Smooth muscle cell of the brain vasculature (primary cell): Measurements from ENCODE around the gene SLC35F4.
A peak's percentile ranks its signal among the peaks of the same experiment; 100 is the strongest.

Experiments used
- DNase-seq: peaks from one replicate; pipeline ENCODE4 v3.0.0-alpha.2; 2012; ENCODE audit warnings: low read depth, low spot score

Gene SLC35F4

DNA sequence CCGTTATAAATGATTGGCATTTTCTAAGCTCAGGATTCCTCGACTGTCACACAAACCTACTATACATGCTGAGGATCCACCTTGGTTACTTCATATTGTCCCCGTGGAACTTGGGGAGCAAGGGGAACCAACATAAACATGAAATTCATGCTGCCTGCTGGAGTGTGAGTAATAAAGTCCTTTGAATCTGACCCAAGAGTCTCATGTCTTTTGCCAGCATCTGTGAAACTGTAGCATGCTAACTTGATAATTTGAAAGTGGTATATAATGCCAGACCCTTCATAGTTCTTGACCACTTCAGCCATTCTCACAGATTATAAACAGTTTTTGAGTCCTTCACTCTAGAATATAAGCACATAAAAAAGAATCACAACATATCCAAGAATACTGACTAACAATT is 17.1 kb downstream of the SLC35F4 start:
- no peak for DNase-seq

DNA sequence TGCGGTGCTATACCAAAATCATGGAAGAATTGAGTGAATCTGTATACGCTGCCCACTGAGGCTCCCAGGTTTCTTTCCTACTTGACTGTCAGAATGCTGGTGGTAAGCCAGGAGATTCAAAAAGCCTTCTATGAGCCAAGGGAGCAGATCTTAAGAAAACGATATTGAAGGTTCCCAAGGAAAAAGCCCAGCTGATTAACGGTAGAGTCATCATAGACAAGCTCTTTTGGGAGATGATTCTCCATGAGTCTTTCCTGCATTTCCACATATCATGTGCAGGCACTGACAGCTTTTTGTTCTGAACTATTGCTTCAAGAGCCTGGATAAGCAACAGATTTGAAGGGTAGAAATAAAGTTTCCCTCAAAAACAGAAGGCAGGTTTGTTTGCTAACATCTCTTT is 17.5 kb downstream of the SLC35F4 start:
- no peak for DNase-seq

DNA sequence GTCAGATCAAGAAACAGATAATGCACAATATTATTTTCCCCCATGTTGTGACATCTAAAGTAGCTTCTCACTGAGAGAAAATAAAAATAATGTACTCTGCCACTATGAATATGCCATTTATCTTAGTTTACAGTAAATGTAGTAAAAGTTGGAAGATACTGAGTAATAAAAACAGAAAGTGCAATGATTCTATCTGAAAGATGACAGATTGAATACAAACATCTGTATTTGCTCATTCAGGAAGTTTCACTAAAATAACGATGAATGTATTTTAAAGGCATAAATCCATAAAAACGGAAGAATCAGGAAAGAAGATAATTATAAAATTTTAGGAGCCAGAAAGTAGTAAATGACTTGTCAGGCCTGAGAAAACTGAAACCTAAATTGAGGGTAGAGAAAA is 18.2 kb downstream of the SLC35F4 start:
- DNase-seq, result no peak

DNA sequence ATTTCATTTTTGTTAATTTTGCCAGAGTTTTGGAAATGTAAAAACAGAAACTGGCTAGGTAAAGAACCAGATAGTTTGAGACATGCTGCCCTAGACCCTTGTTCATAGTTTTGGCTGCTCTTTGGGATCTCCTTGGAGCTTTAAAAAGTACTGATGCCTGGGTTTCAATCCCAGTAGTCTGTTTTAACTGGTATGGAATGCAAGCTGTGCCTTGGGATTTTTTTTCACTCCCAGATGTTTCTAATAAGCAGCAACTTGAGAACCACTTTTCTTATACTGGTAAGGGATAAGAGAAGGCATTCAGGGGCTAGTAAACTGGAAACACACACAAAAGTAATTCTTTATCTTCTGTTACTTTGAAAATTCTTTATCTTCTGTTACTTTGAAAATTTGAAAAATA is 18.8 kb downstream of the SLC35F4 start:
- DNase-seq, result no peak

DNA sequence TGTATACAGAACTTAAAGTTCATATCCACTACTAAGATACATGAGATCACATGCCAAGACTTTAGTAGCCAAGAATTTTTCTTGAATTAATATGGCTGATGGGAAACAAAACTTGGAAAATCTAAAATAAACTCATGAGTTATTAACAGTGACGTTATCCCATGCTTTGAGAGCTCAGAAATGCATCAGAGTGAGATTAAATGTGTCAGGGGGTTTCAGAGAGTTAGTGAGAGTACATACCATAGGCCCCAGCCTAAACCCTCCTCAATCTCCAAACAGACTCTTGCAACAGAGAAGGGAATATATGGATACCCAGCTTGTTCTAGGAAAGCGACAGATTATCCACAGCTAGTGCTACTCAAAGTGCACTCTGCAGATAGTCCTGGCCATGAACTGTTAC is 19.3 kb downstream of the SLC35F4 start:
- no peak for DNase-seq

DNA sequence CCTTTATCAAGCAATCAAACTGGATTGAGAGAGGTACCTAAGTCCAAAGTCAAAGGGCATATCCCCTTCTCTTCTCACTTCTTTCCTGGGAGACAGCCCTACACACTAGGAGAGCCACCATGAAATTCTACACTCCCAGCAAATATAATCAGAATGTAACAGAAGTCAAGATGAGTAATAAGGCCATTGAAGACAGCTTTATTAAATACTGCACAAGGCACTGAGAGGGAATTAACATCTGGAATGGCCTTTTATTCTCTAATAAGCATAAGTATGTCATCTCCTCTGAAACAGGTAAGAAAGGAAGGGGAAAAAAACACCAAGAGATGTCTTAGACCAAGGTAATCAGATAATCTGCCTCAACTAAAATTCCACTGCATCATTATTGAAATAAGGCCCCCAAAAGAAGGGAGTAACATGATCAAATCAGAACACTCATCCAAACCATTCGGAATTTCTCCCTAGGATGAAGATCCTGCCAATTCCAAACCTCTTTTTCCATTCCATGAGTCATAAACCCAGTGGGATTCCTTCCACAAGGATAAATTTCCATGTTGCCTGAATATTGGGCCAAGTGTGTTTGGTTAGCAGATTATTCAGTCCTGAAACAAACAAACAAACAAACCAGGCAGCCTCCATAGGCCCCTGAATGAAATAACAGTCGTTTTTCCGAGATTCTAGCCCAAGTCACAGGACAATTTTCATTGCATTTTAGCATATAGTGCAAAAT is 19.9 kb downstream of the SLC35F4 start:
- no peak for DNase-seq

DNA sequence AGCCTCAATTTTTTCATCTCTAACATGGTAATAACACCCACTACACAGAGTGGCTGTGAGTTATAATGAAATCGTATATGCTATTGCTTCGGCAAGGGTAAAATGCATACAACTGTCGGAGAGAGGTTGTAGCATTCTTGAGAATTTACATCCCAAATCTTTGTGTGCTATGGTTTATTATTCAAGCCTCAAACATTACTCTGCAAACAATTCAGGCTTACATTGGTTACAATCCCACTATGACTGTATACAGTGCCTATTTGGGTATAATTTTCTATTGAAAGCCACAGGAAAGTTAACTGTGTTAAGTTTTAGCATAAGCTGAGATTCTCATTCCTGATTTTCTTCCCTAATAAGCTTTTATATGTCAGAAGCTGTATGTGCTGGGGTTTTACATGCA is 20.6 kb downstream of the SLC35F4 start:
- no peak for DNase-seq

DNA sequence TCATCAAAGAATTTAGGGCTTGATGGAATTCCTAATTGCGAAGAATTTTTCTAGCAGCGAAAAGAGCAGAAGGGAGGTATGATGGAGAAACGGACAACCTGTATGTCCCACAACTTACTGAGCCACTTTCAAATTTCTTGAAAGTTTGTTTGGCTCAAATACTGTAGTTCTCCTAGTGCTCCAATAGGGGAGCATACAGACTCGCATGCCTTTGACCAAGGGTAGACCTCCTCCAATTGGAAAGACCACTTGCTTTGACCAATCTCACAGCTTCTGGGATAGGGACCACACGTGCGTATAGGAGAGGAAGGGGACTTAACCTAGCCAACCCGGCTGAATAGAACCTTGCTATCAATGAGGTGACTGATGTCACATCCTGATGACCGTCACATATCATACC is 28.6 kb downstream of the SLC35F4 start:
- DNase-seq, result no peak

DNA sequence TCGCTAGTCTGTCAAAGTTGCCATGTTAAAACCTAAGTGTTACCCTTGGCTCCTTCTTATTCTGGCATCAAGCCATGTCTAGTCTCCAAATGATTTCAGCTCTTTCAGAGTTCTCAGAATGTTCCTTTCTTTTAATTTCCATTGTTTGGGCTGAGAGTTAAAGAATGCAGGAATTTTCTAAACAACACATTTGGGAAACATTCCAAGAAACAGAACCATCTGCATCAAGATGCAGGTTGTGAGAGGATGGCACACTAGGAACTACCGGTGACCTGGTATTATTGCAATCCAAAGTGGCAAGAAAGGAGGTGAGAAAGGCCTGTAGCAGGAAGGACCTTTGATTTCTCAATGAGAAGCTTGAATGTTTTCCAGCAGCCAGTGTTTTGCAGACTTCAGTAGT is 30.1 kb downstream of the SLC35F4 start:
- DNase-seq, result no peak

DNA sequence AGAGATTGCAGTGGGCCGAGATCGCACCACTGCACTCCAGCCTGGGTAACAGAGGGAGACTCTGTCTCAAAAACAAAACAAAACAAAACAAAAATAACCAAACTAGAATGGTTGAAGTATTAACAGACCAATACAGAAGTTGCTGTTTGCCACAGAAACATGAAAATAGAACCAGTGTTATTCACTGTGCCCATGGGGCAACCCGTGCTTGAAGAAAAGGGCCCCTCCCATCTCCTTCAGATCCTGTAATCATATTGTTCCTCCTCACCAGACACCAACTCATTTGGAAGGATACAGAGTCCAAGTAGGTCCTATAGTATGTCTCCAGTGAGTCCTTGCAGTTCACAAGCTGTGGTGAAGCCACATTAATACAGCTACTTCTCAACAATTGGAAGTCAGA is 30.9 kb downstream of the SLC35F4 start:
- no peak for DNase-seq

DNA sequence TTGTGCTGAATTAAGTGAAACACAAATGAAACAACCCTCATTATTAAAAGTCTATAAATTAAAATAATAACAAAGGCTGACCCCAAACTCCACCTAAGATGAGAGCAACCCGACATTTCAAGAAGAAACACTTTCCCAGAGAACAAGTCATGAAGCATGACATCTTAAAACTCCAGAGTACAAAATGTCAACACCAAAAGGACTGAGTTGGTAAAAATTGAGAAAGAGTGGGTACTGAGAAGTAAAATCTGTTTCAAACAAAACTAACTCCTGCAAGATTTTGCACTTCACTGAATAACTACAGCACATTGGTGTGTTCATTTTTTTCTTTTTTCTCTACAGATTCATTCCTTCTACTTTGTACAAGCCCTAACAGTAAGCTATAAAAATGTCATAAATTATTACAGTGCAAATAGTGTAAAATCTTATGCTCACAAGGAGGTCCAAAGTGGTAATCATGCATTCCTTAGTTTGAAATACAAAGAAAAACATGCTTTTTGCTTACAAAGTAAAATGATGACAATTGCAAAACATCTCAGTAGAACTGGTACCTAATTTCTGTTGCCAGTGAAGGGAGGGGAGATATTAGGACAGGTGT is 31.8 kb downstream of the SLC35F4 start:
- DNase-seq, result no peak

DNA sequence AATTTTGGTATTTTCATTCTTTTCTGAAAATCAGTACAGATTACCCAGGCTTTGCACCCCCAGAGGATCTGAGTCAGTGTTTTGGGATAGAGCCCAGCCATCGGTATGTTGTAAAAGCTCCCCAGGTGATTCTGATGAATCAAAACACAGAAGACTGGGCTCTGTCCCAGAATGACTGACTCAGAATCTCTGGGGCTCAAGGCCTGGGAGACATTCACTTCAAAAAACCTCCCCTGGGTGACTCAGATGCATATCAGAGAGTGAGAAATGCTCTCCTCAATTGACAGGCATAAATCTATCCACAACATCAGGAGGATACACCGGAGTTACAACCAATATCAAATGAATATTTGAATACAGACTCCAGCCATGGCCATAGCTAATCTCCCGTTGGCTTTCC is 32.6 kb downstream of the SLC35F4 start:
- peak; percentile 84 for DNase-seq

DNA sequence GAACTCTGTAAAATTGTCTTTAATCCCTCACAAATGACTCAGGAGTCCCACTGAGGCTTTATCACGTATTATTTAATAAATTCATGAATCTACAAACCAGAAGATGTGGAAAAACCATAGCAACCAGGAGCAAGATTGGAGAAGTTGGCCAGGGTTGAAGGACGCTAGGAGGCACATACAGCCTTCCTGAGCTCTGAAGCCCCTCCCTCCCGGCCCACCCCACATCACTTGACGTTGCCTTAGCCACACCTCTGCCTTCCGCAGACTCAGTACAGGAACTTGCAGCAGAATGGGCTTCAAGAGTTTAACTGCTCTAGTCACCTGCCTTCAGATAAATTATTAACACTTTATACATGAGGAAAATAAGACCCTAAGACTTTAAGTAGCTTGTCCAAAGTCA is 33.9 kb downstream of the SLC35F4 start:
- no peak for DNase-seq

DNA sequence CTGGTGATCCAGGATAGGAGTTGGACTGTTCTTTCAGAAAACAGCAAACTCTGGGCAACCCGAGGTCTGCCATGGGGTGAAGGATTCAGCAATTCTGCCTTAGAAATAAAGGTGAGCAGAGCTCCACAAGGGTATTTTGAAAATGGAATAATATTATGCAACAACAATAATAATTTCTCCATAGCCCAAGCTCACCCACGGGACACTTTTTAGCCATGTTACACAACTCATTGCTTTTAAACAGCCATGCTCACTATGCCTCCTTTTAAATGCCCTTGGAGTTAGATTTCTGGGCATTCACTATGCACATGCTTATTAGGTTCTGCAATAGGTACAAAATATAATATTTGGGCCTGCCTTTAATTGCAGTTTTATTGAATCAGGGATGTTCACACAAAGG is 37.2 kb downstream of the SLC35F4 start:
- DNase-seq, result no peak

DNA sequence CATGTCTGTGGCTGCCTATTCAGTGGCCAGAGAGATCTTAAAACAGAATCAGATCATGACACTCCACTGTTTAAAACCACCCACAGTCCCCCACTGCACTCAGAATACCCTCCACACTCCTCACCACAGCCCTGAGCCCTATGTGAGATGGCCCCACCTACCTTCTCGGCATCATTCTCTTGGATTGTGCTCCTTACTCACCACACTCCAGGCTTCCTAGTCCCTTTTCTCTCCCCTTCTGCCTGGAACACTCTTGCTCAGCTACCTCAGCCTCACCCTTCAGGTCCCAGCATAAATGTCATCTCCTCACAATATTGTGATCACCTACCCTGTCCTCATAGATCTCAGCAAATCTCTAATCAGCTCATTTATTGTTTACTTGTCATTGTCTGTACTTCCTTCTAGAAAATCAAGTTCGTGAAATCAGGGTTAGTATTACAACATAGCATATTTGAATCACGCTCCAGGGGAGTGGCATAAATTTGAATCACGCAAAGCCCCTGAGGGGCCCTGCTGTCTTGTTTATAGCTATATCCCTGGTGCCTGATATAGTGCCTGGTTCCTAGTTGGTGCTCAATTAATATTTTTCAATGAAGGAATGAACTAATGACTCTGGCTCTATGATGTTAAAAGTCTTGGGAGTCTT is 42.8 kb downstream of the SLC35F4 start:
- no peak for DNase-seq

DNA sequence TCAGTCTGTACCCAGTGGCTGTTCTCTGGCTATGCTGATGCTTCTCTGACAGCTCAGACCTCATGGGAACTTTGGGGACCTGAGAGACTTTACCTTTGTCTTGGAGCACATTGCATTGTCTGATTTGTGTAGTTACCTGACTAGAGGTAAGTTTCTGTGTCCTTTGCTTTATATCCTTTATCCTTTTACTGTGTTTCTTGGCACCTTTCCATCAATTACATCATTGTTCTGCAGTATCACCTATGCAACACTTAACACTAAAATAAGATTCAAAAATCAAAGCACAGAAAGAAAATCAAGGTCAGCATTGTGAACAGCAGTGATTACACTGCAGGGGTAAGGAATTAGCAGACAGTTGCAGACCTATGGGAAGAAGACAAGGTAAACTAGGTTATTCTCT is 43.8 kb downstream of the SLC35F4 start:
- DNase-seq, result no peak

DNA sequence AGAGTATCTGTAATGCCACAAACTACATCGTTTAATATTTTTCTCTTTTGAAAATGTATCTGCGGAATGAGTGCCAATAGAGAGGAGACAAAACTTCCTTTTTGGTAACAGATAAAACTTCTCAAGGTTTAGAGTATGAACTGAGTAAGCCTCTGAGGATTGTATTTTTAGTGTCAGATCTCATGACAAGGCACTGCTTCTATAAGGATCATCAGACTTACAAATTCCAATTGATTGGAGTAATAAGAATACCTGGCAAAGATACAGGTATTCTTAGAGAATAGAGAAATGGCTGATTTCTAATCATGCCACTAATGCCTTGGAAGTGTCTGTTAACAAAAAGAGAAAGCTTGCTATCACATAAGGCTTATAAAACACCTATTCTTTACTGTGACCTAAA is 45.3 kb downstream of the SLC35F4 start:
- no peak for DNase-seq

DNA sequence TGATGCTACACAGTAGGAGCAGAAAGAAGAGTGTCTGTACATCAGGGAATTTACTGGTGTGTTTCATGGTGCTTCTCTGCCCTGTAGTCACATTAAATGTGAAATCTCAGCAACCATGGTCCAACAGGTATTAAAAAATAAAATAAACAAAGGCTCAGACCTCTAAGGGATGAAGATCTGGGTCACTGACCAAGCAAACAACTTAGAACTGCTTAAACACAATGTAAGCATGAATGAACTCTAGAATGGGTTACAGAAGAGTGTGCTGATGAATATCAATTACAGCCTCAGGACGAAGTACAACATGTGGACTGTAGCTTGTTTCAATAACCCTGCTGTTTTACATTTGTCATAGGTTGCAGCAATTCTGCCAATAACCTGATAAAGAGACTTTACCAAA is 47.4 kb downstream of the SLC35F4 start:
- no peak for DNase-seq

DNA sequence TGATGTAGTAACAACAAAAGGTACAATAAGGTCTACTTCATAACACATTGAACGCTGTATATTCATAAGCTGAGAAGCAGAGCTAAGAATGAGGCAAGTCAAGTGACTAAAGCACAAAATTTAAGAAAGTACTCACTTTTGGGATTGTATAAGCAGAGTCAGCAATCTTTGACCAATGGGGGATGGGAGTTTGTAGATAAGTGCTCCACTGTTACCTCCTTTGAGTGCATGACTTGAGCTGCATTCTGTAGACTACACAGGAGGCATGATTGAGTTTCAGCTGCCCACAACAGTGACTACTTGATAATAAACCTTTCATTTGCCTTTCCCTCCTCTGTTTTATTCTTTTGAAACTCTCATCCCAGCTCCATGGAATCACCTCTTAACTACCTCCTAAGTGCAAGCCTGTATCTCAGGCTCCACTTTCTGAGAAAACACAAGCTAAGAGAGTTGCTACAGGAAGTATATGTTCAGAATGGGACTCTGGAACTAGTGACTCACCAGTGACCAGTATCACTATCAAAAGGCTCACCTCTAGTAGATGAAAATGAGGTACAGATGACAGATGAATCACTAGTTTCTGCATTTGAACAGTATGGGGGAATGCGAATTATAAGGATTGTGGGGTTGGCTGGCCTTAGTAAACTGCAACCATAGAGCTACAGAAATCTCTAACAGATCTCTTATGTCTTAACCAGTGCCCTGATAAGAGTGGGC is 49.2 kb downstream of the SLC35F4 start:
- no peak for DNase-seq

DNA sequence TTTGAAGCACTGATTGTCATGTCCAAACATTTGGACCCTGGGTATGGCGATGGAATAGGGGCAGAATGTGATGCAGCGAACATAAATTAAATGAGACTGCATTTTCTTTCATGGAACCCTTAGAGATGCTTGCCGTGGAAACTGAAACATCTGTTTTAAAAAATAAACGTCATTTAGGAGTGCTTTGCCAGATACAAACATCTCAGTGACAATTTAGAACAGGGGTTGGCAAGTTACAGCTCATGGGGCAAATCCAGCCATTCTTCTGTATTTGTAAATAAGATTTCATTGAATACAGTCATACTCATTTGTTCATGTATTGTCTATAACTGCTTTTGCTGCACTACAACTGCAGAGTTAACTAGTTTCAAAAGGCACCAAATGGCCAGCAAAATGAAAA is 51.2 kb downstream of the SLC35F4 start:
- DNase-seq, result no peak

DNA sequence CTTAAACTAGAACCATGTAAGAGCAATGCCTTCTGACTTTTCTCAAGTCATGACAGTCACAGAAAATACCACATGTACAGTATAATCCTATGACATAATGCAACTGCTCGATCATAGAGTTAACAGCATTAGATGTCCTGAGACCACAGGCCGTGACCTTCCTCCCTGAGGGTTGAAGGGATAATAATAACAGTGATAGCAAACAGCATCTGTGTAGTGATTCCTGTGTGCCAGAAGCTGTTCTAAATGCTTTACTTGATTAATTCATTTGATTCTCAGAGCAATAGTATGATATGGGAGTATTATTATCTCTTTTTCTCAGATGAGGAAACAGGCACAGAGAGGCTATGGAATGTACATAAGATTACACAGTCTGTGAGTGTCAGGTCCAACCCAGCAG is 53.2 kb downstream of the SLC35F4 start:
- DNase-seq, result no peak

DNA sequence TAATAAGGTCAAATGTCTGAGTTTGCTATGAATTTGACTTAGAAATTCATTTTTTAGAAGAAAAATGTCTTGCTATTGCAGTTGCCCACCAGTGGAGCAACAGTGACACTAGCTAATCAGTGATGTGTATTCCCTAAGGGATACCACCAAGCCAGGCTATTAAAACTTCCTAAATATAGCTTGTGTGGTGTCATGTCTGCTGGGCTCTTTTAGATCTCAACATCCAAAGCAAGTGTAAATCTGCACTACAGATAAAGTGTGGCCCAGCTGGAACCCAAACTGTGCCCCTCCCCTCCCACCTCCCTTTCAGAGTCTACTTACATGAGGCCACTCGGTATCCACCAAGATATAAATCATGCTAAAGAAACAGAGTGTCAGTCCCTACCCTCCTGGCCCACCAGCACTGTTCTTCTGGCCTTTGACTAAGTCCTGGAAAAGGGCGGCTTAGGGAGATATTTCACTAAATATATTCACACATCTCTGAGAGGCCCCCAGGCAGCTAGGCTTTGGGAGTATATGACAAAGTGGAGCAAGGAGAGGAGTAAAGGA is 53.8 kb downstream of the SLC35F4 start:
- no peak for DNase-seq
